GM21576 (cell line): ENCODE results near the gene HOXB9.

Experiments used
- ATAC-seq: cut with Tn5 transposase; IDR thresholded peaks from one replicate; pipeline ENCODE4 v1.9.1; 2021; ENCODE audit warnings: mild to moderate bottlenecking, moderate library complexity; ENCODE audit not compliant: unreplicated experiment

HOXB9 gene

GRCh38 chr17:48588528-48588927 lies 37.6 kb downstream of the HOXB9 start:
- no peak for ATAC-seq

GRCh38 chr17:48588074-48588415 lies 38.1 kb downstream of the HOXB9 start:
- ATAC-seq = no peak

GRCh38 chr17:48587276-48588073 lies 38.7 kb downstream of the HOXB9 start:
- ATAC-seq = no peak

- ATAC-seq = no peak
Observed at GRCh38 chr17:48586355-48587258, 39.6 kb downstream of the HOXB9 start.

GRCh38 chr17:48584223-48584741 lies 41.9 kb downstream of the HOXB9 start:
- no peak for ATAC-seq

GRCh38 chr17:48583708-48584222 lies 42.4 kb downstream of the HOXB9 start:
- ATAC-seq = no peak

GRCh38 chr17:48582750-48583069 lies 43.4 kb downstream of the HOXB9 start:
- ATAC-seq = no peak

- ATAC-seq = no peak
Observed at GRCh38 chr17:48579760-48580554, 46.2 kb downstream of the HOXB9 start.

GRCh38 chr17:48579471-48579759 lies 46.7 kb downstream of the HOXB9 start:
- no peak for ATAC-seq

- ATAC-seq = peak; percentile 11
Observed at GRCh38 chr17:48578616-48579470, 47.3 kb downstream of the HOXB9 start.

- peak; percentile 49 for ATAC-seq
Observed at GRCh38 chr17:48577946-48578615, 48.1 kb downstream of the HOXB9 start, which contains the start of gene HOXB4. Gene HOXB4 (minus strand): TSS chr17:48578350. CDS start chr17:48578319, 31 bp downstream.

GRCh38 chr17:48577330-48577945 lies 48.7 kb downstream of the HOXB9 start:
- no peak for ATAC-seq

- no peak for ATAC-seq
Observed at GRCh38 chr17:48576479-48577309, 49.5 kb downstream of the HOXB9 start.

GRCh38 chr17:48575673-48576478 lies 50.3 kb downstream of the HOXB9 start:
- no peak for ATAC-seq

GRCh38 chr17:48575066-48575582 lies 51.0 kb downstream of the HOXB9 start:
- ATAC-seq = no peak

GRCh38 chr17:48574505-48575065 lies 51.6 kb downstream of the HOXB9 start:
- no peak for ATAC-seq
